ENCODE measurements around the gene CORT. TPM values are rescaled to one million over a fixed set of nuclear protein-coding genes. Genes with fewer than 3 reads are reported as not detected.

Gene CORT
- total RNA-seq, 6 donors from 2014 or later, result 0.26 to 0.59 TPM; not detected in 4

- peaks cover 0 to 14% (median 1%) of the 10 kb centered on the region in 4 donors for H3K36me3 ChIP-seq
- WGBS, 2 donors, result 94 to 95% methylated on average over 6 of the region's 6 CpGs
- peaks cover 0 to 1% (median 0%) of the 10 kb centered on the region in 4 donors for H3K4me1 ChIP-seq
- no peak overlapping the region for H3K4me3 ChIP-seq
- TF ChIP-seq EP300 (IDR thresholded peaks at IDR 0.05) (no peak), POLR2A (IDR thresholded peaks at IDR 0.05) (no peak), CTCF (IDR thresholded peaks at IDR 0.05) (no peak), POLR2AphosphoS5 (IDR thresholded peaks at IDR 0.05) (no peak)
- ATAC-seq (ENCODE audit: low FRiP score in 2 of 2), result no peak
- no peak overlapping the region for H3K27ac ChIP-seq
- no peaks in the 10 kb centered on the region for H3K9me3 ChIP-seq
- no peak for DNase-seq
- no peaks in the 10 kb centered on the region for H3K27me3 ChIP-seq
These were observed 5.6 kb upstream of the CORT start for GRCh38 chr1:10444248-10444647.

GRCh38 chr1:10444795-10445397, 4.9 kb upstream of the CORT start:
- ATAC-seq (ENCODE audit: low FRiP score in 2 of 2), result no peak
- H3K27me3 ChIP-seq, result no peaks in the 10 kb centered on the region
- WGBS, 2 donors, result 93 to 94% methylated on average over 7 of the region's 7 CpGs
- no peak overlapping the region for H3K27ac ChIP-seq
- H3K4me1 ChIP-seq, result no peaks in the 10 kb centered on the region
- no peak overlapping the region for H3K4me3 ChIP-seq
- no peak for TF ChIP-seq EP300 (IDR thresholded peaks at IDR 0.05)
- no peak for TF ChIP-seq POLR2AphosphoS5 (IDR thresholded peaks at IDR 0.05)
- no peak for TF ChIP-seq POLR2A (IDR thresholded peaks at IDR 0.05)
- TF ChIP-seq CTCF (IDR thresholded peaks at IDR 0.05), result no peak
- H3K9me3 ChIP-seq, result no peaks in the 10 kb centered on the region
- H3K36me3 ChIP-seq, result peaks cover 0 to 14% (median 1%) of the 10 kb centered on the region in 4 donors
- no peak for DNase-seq

- DNase-seq (no peak), ATAC-seq (ENCODE audit: low FRiP score in 2 of 2) (no peak)
- WGBS, 2 donors, result 92 to 99% methylated on average over 7 of the region's 7 CpGs
- Histone ChIP-seq H3K27ac (no peak overlapping the region), H3K4me1 (peaks cover 0 to 7% (median 2%) of the 10 kb centered on the region in 4 donors), H3K4me3 (no peak overlapping the region), H3K9me3 (no peaks in the 10 kb centered on the region), H3K27me3 (no peaks in the 10 kb centered on the region), H3K36me3 (peaks cover 0 to 7% (median 0%) of the 10 kb centered on the region in 4 donors)
- no peak for TF ChIP-seq EP300 (IDR thresholded peaks at IDR 0.05)
- TF ChIP-seq POLR2A (IDR thresholded peaks at IDR 0.05), result no peak
- TF ChIP-seq POLR2AphosphoS5 (IDR thresholded peaks at IDR 0.05), result no peak
- no peak for TF ChIP-seq CTCF (IDR thresholded peaks at IDR 0.05)
These were observed 2.9 kb upstream of the CORT start for GRCh38 chr1:10446790-10447422.

GRCh38 chr1:10450156-10450814, 454 bp downstream of the CORT start:
- TF ChIP-seq POLR2A (IDR thresholded peaks at IDR 0.05) (no peak), CTCF (IDR thresholded peaks at IDR 0.05) (no peak), EP300 (IDR thresholded peaks at IDR 0.05) (no peak), POLR2AphosphoS5 (IDR thresholded peaks at IDR 0.05) (no peak)
- no peak overlapping the region for H3K27ac ChIP-seq
- H3K36me3 ChIP-seq, result no peaks in the 10 kb centered on the region
- DNase-seq (peak in 1 of 2 donors; percentile 70), ATAC-seq (ENCODE audit: low FRiP score in 2 of 2) (peak in 1 of 2 donors; percentile 40)
- no peaks in the 10 kb centered on the region for H3K9me3 ChIP-seq
- H3K27me3 ChIP-seq, result no peaks in the 10 kb centered on the region
- H3K4me3 ChIP-seq, result no peak overlapping the region
- 82 to 92% methylated on average over 19 to 20 of the region's 21 CpGs for WGBS, 2 donors
- H3K4me1 ChIP-seq, result peaks cover 0 to 9% (median 2%) of the 10 kb centered on the region in 4 donors
